GM18511 (cell line): ENCODE results near the gene FEZF2.

Experiments
- ATAC-seq: cut with Tn5 transposase; IDR thresholded peaks from one replicate; pipeline ENCODE4 v1.9.1; 2021; ENCODE audit warnings: mild to moderate bottlenecking, moderate library complexity; ENCODE audit not compliant: unreplicated experiment

Gene FEZF2

GRCh38 chr3:62332835-62333244 lies 40.5 kb downstream of the FEZF2 start:
- ATAC-seq: no peak

GRCh38 chr3:62332017-62332416 lies 41.3 kb downstream of the FEZF2 start:
- ATAC-seq: no peak

GRCh38 chr3:62329971-62330370 lies 43.4 kb downstream of the FEZF2 start:
- no peak for ATAC-seq

GRCh38 chr3:62325896-62326295 lies 47.5 kb downstream of the FEZF2 start:
- ATAC-seq: no peak

- ATAC-seq: no peak
These were observed 50.1 kb downstream of the FEZF2 start for GRCh38 chr3:62323241-62323640.
